Measurements from ENCODE around the gene PTPRJ. TPM values are rescaled to one million over a fixed set of nuclear protein-coding genes. Genes with fewer than 3 reads are reported as not detected.

Gene PTPRJ
- total RNA-seq, 6 experiments from 2014 or later, result 12.5 to 33.0 (median 19.8) TPM

- no peaks in the 10 kb centered on the region for H3K36me3 ChIP-seq
- no peak for DNase-seq
- no peaks in the 10 kb centered on the region for H3K27me3 ChIP-seq
- H3K4me3 ChIP-seq, result no peak overlapping the region
- H3K27ac ChIP-seq, result peak overlapping the region in 1 of 3 donors; percentile 24
- TF ChIP-seq POLR2A (IDR thresholded peaks at IDR 0.05) (no peak), CTCF (IDR thresholded peaks at IDR 0.05) (no peak)
- H3K9me3 ChIP-seq, result no peaks in the 10 kb centered on the region
- 75% methylated on average over 8 of the region's 9 CpGs for WGBS (ENCODE audit: insufficient coverage, low coverage, low lambda C conversion rate, missing lambda C conversion rate)
- intact Hi-C loops (cut with DNase I), result no loop called here
- peak in 3 of 4 donors; percentile 27 to 46 (median 45) for ATAC-seq
- peaks cover 0 to 11% (median 0%) of the 10 kb centered on the region in 4 donors for H3K4me1 ChIP-seq
Observed at GRCh38 chr11:47967577-47968525, 12.5 kb upstream of the PTPRJ start.

- Histone ChIP-seq H3K4me1 (peaks cover 0 to 14% (median 0%) of the 10 kb centered on the region in 4 donors), H3K9me3 (no peaks in the 10 kb centered on the region), H3K36me3 (no peaks in the 10 kb centered on the region), H3K27ac (no peak overlapping the region), H3K27me3 (no peaks in the 10 kb centered on the region), H3K4me3 (no peak overlapping the region)
- ATAC-seq (no peak), DNase-seq (peak in 1 of 3 donors; percentile 4)
- intact Hi-C loops (cut with DNase I), result no loop called here
- 90% methylated on average over 7 of the region's 8 CpGs for WGBS (ENCODE audit: insufficient coverage, low coverage, low lambda C conversion rate, missing lambda C conversion rate)
- TF ChIP-seq POLR2A (IDR thresholded peaks at IDR 0.05) (no peak), CTCF (IDR thresholded peaks at IDR 0.05) (no peak)
Observed at GRCh38 chr11:47969401-47969800, 11.0 kb upstream of the PTPRJ start.

- Histone ChIP-seq H3K27me3 (no peaks in the 10 kb centered on the region), H3K36me3 (no peaks in the 10 kb centered on the region), H3K9me3 (no peaks in the 10 kb centered on the region), H3K4me1 (peaks cover 0 to 19% (median 0%) of the 10 kb centered on the region in 4 donors), H3K27ac (no peak overlapping the region), H3K4me3 (no peak overlapping the region)
- WGBS (ENCODE audit: insufficient coverage, low coverage, low lambda C conversion rate, missing lambda C conversion rate), result 100% methylated on average over 3 of the region's 4 CpGs
- no peak for TF ChIP-seq POLR2A (IDR thresholded peaks at IDR 0.05)
- no peak for TF ChIP-seq CTCF (IDR thresholded peaks at IDR 0.05)
- no peak for ATAC-seq
- no peak for DNase-seq
- intact Hi-C loops (cut with DNase I), result no loop called here
Observed at GRCh38 chr11:47971501-47971900, 8.9 kb upstream of the PTPRJ start.

- 90% methylated on average over 3 of the region's 4 CpGs for WGBS (ENCODE audit: insufficient coverage, low coverage, low lambda C conversion rate, missing lambda C conversion rate)
- Histone ChIP-seq H3K27me3 (no peaks in the 10 kb centered on the region), H3K4me3 (no peak overlapping the region), H3K4me1 (peaks cover 0 to 23% (median 0%) of the 10 kb centered on the region in 4 donors), H3K27ac (no peak overlapping the region), H3K36me3 (no peaks in the 10 kb centered on the region), H3K9me3 (no peaks in the 10 kb centered on the region)
- DNase-seq, result no peak
- intact Hi-C loops (cut with DNase I), result no loop called here
- no peak for ATAC-seq
- TF ChIP-seq POLR2A (IDR thresholded peaks at IDR 0.05) (no peak), CTCF (IDR thresholded peaks at IDR 0.05) (no peak)
Observed at GRCh38 chr11:47973173-47973572, 7.2 kb upstream of the PTPRJ start.

All from right lobe of liver (tissue), 6 donors.